ENCODE results near the gene RYR3.

RYR3 gene

DNA sequence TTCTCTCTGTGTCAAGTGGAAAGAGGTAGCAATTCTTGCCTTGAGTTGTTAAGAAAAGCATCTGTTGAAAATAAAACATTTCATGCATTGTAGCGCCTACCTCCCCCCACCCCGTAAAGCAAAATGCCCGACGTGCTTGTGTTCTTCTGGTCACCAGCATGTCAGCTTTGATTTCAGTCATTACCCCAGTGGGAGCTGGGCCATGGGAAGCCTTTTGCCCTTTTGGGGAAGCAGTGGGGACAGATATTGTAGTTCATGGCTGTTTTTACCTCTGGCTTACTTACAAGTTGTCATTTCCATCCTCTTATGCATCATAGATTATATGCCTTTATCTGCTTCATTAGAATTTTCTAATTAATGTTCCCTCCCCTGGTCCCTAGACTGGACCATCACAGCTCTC, 328.7 kb downstream of the RYR3 start:
- FAIRE-seq (no peak), DNase-seq (ENCODE audit: insufficient read length) (no peak)
- TF ChIP-seq TAF1 (IDR thresholded peaks at IDR 0.05; ENCODE audit: borderline replicate concordance, low read depth, low read length) (no peak), POLR2AphosphoS5 (IDR thresholded peaks at IDR 0.05; ENCODE audit: low read depth, low read length) (no peak), POLR2A (IDR thresholded peaks at IDR 0.05; ENCODE audit: low read depth, low read length) (no peak)

DNA sequence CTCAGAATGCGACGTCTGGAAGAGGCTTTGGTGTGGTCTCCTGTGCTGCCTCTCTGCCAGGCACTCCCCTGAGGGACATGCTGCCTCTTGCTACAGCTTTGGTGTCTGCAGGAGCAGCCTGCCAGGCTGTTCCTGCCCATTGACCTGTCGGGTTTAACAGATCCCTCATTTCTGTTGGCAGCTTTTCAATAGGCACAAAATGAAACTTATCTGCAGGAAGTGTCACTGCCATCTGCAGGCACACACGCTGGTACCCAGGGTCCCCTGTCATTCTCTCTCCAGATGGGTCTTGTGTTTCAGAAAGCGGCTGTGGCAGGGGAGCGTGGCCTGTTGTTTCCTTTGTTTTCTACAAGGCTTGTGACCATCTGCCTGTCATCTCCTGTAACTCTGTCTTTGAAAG, 329.2 kb downstream of the RYR3 start:
- no peak for TF ChIP-seq POLR2AphosphoS5 (IDR thresholded peaks at IDR 0.05; ENCODE audit: low read depth, low read length)
- no peak for TF ChIP-seq TAF1 (IDR thresholded peaks at IDR 0.05; ENCODE audit: borderline replicate concordance, low read depth, low read length)
- TF ChIP-seq POLR2A (IDR thresholded peaks at IDR 0.05; ENCODE audit: low read depth, low read length) = no peak
- FAIRE-seq = no peak
- DNase-seq (ENCODE audit: insufficient read length) = no peak

GRCh38 chr15:33641069-33641468, 330.3 kb downstream of the RYR3 start:
- DNase-seq (ENCODE audit: insufficient read length) (no peak), FAIRE-seq (no peak)
- TF ChIP-seq TAF1 (IDR thresholded peaks at IDR 0.05; ENCODE audit: borderline replicate concordance, low read depth, low read length) = no peak
- TF ChIP-seq POLR2A (IDR thresholded peaks at IDR 0.05; ENCODE audit: low read depth, low read length) = no peak
- TF ChIP-seq POLR2AphosphoS5 (IDR thresholded peaks at IDR 0.05; ENCODE audit: low read depth, low read length) = no peak

GRCh38 chr15:33644304-33644703, 333.5 kb downstream of the RYR3 start:
- FAIRE-seq = no peak
- TF ChIP-seq POLR2A (IDR thresholded peaks at IDR 0.05; ENCODE audit: low read depth, low read length) = no peak
- no peak for TF ChIP-seq POLR2AphosphoS5 (IDR thresholded peaks at IDR 0.05; ENCODE audit: low read depth, low read length)
- no peak for TF ChIP-seq TAF1 (IDR thresholded peaks at IDR 0.05; ENCODE audit: borderline replicate concordance, low read depth, low read length)
- DNase-seq (ENCODE audit: insufficient read length) = no peak

DNA sequence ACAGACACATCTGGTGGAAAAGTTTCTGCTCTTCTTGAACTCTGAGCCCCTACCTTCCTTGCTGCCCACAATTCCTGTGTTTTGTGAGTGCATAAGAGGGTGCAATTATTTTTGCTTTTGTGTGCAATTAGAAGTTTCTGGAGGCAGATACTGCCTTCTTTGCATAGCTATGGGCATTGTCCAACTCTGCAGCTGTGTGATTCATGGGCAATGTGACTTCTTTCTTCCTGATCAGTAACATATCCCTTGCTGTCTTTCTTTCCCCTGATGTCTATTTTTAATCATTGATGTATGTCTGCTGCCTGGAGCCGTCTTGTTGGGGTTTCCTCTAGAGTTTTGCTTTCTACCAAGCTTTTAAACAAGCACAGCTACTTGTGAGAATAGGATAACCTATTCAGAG, 336.0 kb downstream of the RYR3 start:
- no peak for DNase-seq (ENCODE audit: insufficient read length)
- no peak for TF ChIP-seq POLR2AphosphoS5 (IDR thresholded peaks at IDR 0.05; ENCODE audit: low read depth, low read length)
- TF ChIP-seq TAF1 (IDR thresholded peaks at IDR 0.05; ENCODE audit: borderline replicate concordance, low read depth, low read length) = no peak
- TF ChIP-seq POLR2A (IDR thresholded peaks at IDR 0.05; ENCODE audit: low read depth, low read length) = no peak
- FAIRE-seq = no peak

DNA sequence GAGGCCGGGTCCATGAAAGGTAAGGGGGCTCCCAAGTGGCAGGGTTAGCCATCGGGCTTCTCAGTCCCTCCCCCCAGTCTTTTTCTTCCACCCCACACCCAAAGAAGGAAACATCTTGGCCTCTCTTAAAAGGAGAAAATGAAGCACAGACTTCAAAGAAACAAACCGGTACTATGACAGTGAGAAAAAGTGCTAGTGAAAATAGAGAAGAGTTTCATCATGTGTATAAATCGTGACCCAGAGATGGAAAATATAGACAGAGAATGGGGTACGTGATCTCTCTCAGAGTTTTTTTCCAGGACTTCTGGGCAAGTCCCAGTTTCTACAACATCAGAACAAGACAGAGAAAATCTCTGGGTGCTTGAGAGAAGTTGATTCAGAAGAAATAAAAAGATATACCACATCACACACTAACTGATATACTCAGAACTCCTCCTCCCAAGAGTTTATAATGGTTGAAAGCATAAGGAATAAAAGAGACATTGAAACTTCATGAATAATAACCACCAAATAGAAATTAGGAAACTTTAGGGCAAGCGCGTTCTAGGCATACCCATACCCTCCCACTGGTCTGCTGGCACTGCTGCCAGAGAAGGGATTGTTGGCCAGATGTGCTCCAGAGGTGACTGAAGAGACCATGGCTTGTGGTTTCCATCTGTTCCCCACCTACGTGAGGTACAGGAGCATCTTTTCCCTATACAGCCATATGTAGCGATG, 338.6 kb downstream of the RYR3 start:
- no peak for TF ChIP-seq POLR2A (IDR thresholded peaks at IDR 0.05; ENCODE audit: low read depth, low read length)
- no peak for TF ChIP-seq POLR2AphosphoS5 (IDR thresholded peaks at IDR 0.05; ENCODE audit: low read depth, low read length)
- no peak for TF ChIP-seq TAF1 (IDR thresholded peaks at IDR 0.05; ENCODE audit: borderline replicate concordance, low read depth, low read length)
- DNase-seq (ENCODE audit: insufficient read length) (no peak), FAIRE-seq (no peak)

DNA sequence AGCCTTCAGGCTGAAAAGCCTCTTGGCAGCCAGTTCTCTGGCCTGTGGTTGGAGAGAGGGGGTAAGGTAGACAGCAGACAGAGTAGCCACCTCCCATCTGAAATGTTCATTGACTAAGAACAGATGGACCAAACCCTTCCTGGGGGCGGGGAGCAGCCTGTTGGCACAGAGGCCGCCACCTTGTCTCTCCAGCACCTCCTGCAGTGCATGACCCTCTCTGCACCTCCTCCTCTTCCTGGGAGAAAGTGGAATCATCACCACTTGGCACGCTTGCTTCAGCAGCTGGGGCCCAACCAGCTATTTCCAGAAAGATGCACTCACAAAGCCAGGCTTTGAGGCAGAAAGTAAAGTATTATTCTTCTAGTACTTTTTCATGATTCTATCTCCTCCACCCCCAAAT, 344.1 kb downstream of the RYR3 start:
- no peak for DNase-seq (ENCODE audit: insufficient read length)
- TF ChIP-seq POLR2AphosphoS5 (IDR thresholded peaks at IDR 0.05; ENCODE audit: low read depth, low read length) = no peak
- TF ChIP-seq TAF1 (IDR thresholded peaks at IDR 0.05; ENCODE audit: borderline replicate concordance, low read depth, low read length) = no peak
- TF ChIP-seq POLR2A (IDR thresholded peaks at IDR 0.05; ENCODE audit: low read depth, low read length) = no peak
- FAIRE-seq = no peak

DNA sequence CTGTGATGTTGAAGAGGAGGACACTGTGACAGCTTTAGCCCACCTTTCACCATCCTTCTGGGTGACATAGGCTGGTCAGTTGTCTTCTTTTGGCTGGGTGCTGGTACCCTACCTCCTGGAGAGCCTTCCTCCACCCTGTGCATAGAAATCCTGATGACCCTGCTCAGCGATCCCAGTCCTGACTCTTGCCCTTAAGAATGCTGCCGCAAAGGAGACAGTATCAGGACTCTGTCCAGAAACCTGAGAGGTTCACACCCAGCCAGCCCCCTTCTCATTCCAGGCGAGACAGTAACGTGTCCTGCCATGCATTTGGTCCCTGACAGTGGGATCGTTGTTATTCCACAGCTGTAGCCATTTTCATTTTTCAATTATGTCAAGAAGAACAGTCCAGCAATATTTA, 344.7 kb downstream of the RYR3 start:
- DNase-seq (ENCODE audit: insufficient read length) = no peak
- TF ChIP-seq POLR2A (IDR thresholded peaks at IDR 0.05; ENCODE audit: low read depth, low read length) (no peak), POLR2AphosphoS5 (IDR thresholded peaks at IDR 0.05; ENCODE audit: low read depth, low read length) (no peak), TAF1 (IDR thresholded peaks at IDR 0.05; ENCODE audit: borderline replicate concordance, low read depth, low read length) (no peak)
- FAIRE-seq = no peak

DNA sequence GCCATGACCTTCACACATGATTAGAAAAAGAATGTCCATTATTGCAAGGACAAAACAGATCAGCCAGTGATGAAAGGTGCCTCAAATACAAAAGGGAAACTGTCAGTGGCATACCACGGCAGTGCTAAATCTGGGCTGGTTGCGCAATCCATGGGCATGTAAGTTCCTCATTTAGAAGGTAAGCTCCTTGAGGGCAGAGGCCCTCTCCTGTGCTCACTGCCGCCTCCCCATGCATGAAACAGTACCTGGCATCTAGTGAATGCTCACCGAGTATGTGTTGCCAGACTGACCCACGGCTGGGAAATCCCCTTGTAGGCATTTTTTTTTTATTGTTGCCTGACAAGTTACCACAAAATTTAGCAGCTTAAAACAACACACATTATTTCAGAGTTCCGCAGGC, 345.4 kb downstream of the RYR3 start:
- TF ChIP-seq POLR2AphosphoS5 (IDR thresholded peaks at IDR 0.05; ENCODE audit: low read depth, low read length) = no peak
- no peak for TF ChIP-seq TAF1 (IDR thresholded peaks at IDR 0.05; ENCODE audit: borderline replicate concordance, low read depth, low read length)
- TF ChIP-seq POLR2A (IDR thresholded peaks at IDR 0.05; ENCODE audit: low read depth, low read length) = no peak
- FAIRE-seq = no peak
- DNase-seq (ENCODE audit: insufficient read length) = no peak

GRCh38 chr15:33660151-33660550, 349.4 kb downstream of the RYR3 start:
- no peak for FAIRE-seq

DNA sequence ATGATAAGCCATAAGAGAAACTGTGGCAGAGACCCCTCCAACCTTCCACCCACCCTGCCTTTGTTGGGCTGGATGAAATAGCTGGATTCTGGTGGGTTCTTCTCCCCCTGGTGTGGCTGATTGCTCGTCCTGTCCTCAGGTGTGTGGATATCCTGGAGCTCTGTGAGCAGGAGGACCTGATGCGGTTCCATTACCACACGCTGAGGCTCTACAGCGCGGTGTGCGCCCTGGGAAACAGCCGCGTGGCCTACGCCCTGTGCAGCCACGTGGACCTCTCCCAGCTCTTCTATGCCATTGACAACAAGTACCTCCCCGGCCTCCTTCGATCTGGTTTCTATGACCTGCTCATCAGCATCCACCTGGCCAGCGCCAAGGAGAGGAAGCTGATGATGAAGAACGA, 351.2 kb downstream of the RYR3 start:
- DNase-seq (ENCODE audit: insufficient read length) (no peak), FAIRE-seq (no peak)
- TF ChIP-seq POLR2A (IDR thresholded peaks at IDR 0.05; ENCODE audit: low read depth, low read length) (no peak), TAF1 (IDR thresholded peaks at IDR 0.05; ENCODE audit: borderline replicate concordance, low read depth, low read length) (no peak), POLR2AphosphoS5 (IDR thresholded peaks at IDR 0.05; ENCODE audit: low read depth, low read length) (no peak)

More at GRCh38 chr15:33660151-33660550, 349.4 kb downstream of the RYR3 start:
- no peak for TF ChIP-seq TAF1 (IDR thresholded peaks at IDR 0.05; ENCODE audit: borderline replicate concordance, low read depth, low read length)
- no peak for TF ChIP-seq POLR2A (IDR thresholded peaks at IDR 0.05; ENCODE audit: low read depth, low read length)
- no peak for TF ChIP-seq POLR2AphosphoS5 (IDR thresholded peaks at IDR 0.05; ENCODE audit: low read depth, low read length)
- DNase-seq (ENCODE audit: insufficient read length) = no peak

- DNase-seq (ENCODE audit: insufficient read length) (no peak), FAIRE-seq (no peak)
- TF ChIP-seq POLR2AphosphoS5 (IDR thresholded peaks at IDR 0.05; ENCODE audit: low read depth, low read length) = no peak
- no peak for TF ChIP-seq TAF1 (IDR thresholded peaks at IDR 0.05; ENCODE audit: borderline replicate concordance, low read depth, low read length)
- TF ChIP-seq POLR2A (IDR thresholded peaks at IDR 0.05; ENCODE audit: low read depth, low read length) = no peak
Observed at GRCh38 chr15:33664947-33665346, 354.2 kb downstream of the RYR3 start.
